ENCODE measurements around the gene HOXA6.

Gene HOXA6

GRCh38 chr7:27095897-27096767 is 51.4 kb downstream of the HOXA6 start, which contains the start of gene HOXA1:
Gene HOXA1, minus strand, starts transcription at chr7:27096000. Its CDS starts 88 bp downstream, at chr7:27095912.
- peak; percentile 82 for DNase-seq
